HK-2 (cell line): ENCODE results near the gene MAPK11.

ENCODE experiments used
- DNase-seq: peaks from one replicate; pipeline ENCODE4 v3.0.0-alpha.2; 2018; ENCODE audit not compliant: unreplicated experiment

The MAPK11 gene

GRCh38 chr22:50260801-50261614, 9.2 kb downstream of the MAPK11 start:
- DNase-seq: peak; percentile 63

GRCh38 chr22:50260434-50260800, 9.8 kb downstream of the MAPK11 start:
- no peak for DNase-seq

GRCh38 chr22:50259302-50259701, 10.9 kb downstream of the MAPK11 start:
- no peak for DNase-seq

- no peak for DNase-seq
Measured at GRCh38 chr22:50258361-50259292, 11.6 kb downstream of the MAPK11 start.

GRCh38 chr22:50257451-50258360, 12.5 kb downstream of the MAPK11 start:
- DNase-seq: no peak

GRCh38 chr22:50257041-50257440, 13.1 kb downstream of the MAPK11 start:
- DNase-seq: no peak

- DNase-seq: no peak
Measured at GRCh38 chr22:50256258-50256862, 13.8 kb downstream of the MAPK11 start.

GRCh38 chr22:50255607-50256006, 14.6 kb downstream of the MAPK11 start:
- no peak for DNase-seq

- DNase-seq: no peak
Measured at GRCh38 chr22:50255099-50255498, 15.1 kb downstream of the MAPK11 start.

GRCh38 chr22:50253941-50254340, 16.2 kb downstream of the MAPK11 start:
- DNase-seq: no peak

GRCh38 chr22:50253046-50253915, 16.9 kb downstream of the MAPK11 start:
- no peak for DNase-seq

GRCh38 chr22:50252082-50253045, 17.8 kb downstream of the MAPK11 start:
- peak; percentile 65 for DNase-seq

GRCh38 chr22:50251477-50252081, 18.6 kb downstream of the MAPK11 start:
- DNase-seq: no peak

- DNase-seq: peak; percentile 78
Measured at GRCh38 chr22:50250555-50251476, 19.4 kb downstream of the MAPK11 start, which contains the start of gene HDAC10. Gene HDAC10 (minus strand): TSS chr22:50251265. CDS start chr22:50251032, 233 bp downstream.

- no peak for DNase-seq
Measured at GRCh38 chr22:50250249-50250554, 20.0 kb downstream of the MAPK11 start.

- DNase-seq: no peak
Measured at GRCh38 chr22:50249341-50250248, 20.6 kb downstream of the MAPK11 start.
